H9 (cell line): ENCODE results near the gene BACH2. TPM values are rescaled to one million over a fixed set of nuclear protein-coding genes. Genes with fewer than 3 reads are reported as not detected.

Experiments used
- DNase-seq: peaks from one replicate; pipeline ENCODE4 v3.0.0-alpha.2; 2017
- H2AFZ ChIP-seq: one replicate; pipeline ENCODE4 v1.6.1; 2013; ENCODE audit warnings: mild to moderate bottlenecking, low read length, control low read depth, moderate library complexity
- H2AK5ac ChIP-seq: 2 replicates; pipeline ENCODE4 v1.6.1; 2013; ENCODE audit warnings: low read length, control low read depth, mixed read lengths; ENCODE audit not compliant: insufficient read length
- H2BK120ac ChIP-seq: one replicate; pipeline ENCODE4 v1.6.1; 2013; ENCODE audit warnings: low read depth, mild to moderate bottlenecking, low read length, control low read depth, inconsistent platforms; ENCODE audit not compliant: poor library complexity, severe bottlenecking
- H2BK12ac ChIP-seq: 2 replicates; pipeline ENCODE4 v1.6.1; 2013; ENCODE audit warnings: low read length, control low read depth, mixed read lengths, low read depth; ENCODE audit not compliant: insufficient read length
- H2BK15ac ChIP-seq: 2 replicates; pipeline ENCODE4 v1.6.1; 2013; ENCODE audit warnings: low read depth, low read length, control low read depth
- H2BK20ac ChIP-seq: one replicate; pipeline ENCODE4 v1.6.1; 2013; ENCODE audit warnings: low read depth, mild to moderate bottlenecking, low read length, control low read depth, inconsistent platforms; ENCODE audit not compliant: poor library complexity, severe bottlenecking
- H2BK5ac ChIP-seq: 2 replicates; pipeline ENCODE4 v1.6.1; 2013; ENCODE audit warnings: low read length, control low read depth, mixed read lengths; ENCODE audit not compliant: insufficient read length
- H3K14ac ChIP-seq: 2 replicates; pipeline ENCODE4 v1.6.1; 2013; ENCODE audit warnings: low read length, control low read depth; ENCODE audit not compliant: insufficient read depth
- H3K18ac ChIP-seq: 2 replicates; pipeline ENCODE4 v1.6.1; 2013; ENCODE audit warnings: low read depth, mild to moderate bottlenecking, mixed read lengths, low read length, control low read depth; ENCODE audit not compliant: insufficient read length
- H3K23ac ChIP-seq: 2 replicates; pipeline ENCODE4 v1.6.1; 2013; ENCODE audit warnings: low read length, control low read depth, mixed read lengths, low read depth; ENCODE audit not compliant: insufficient read length
- H3K23me2 ChIP-seq: 2 replicates; pipeline ENCODE4 v1.6.1; 2013; ENCODE audit warnings: low read depth, mild to moderate bottlenecking, mixed read lengths, low read length, control low read depth; ENCODE audit not compliant: insufficient read length, poor library complexity, severe bottlenecking
- H3K27ac ChIP-seq: 2 replicates; pipeline ENCODE4 v1.5.1; 2013; ENCODE audit warnings: low read length, control low read depth, mixed read lengths, low read depth; ENCODE audit not compliant: insufficient read length
- H3K27me3 ChIP-seq: 2 replicates; pipeline ENCODE4 v1.6.1; 2013; ENCODE audit warnings: low read length, control low read depth, inconsistent platforms; ENCODE audit not compliant: insufficient read depth
- H3K4ac ChIP-seq: 2 replicates; pipeline ENCODE4 v1.6.1; 2013; ENCODE audit warnings: low read depth, mild to moderate bottlenecking, control low read depth, inconsistent platforms, low read length, moderate library complexity
- H3K4me1 ChIP-seq: 2 replicates; pipeline ENCODE4 v1.6.1; 2013; ENCODE audit warnings: low read length, control low read depth, inconsistent platforms; ENCODE audit not compliant: insufficient read depth
- H3K4me2 ChIP-seq: 2 replicates; pipeline ENCODE4 v1.6.1; 2013; ENCODE audit warnings: low read length, control low read depth, mixed read lengths; ENCODE audit not compliant: insufficient read length, insufficient read depth
- H3K56ac ChIP-seq: 2 replicates; pipeline ENCODE4 v1.6.1; 2013; ENCODE audit warnings: low read depth, mild to moderate bottlenecking, mixed read lengths, low read length, control low read depth; ENCODE audit not compliant: insufficient read length
- H3K79me1 ChIP-seq: 2 replicates; pipeline ENCODE4 v1.6.1; 2013; ENCODE audit warnings: low read depth, mild to moderate bottlenecking, moderate library complexity, low read length, control low read depth, inconsistent platforms; ENCODE audit not compliant: insufficient read depth, poor library complexity, severe bottlenecking
- H3K79me2 ChIP-seq: 2 replicates; pipeline ENCODE4 v1.6.1; 2013; ENCODE audit warnings: low read length, control low read depth, inconsistent platforms; ENCODE audit not compliant: insufficient read depth
- H3K9ac ChIP-seq: 2 replicates; pipeline ENCODE4 v1.6.1; 2013; ENCODE audit warnings: low read length, control low read depth, mixed read lengths; ENCODE audit not compliant: insufficient read length; ENCODE audit errors: extremely low read depth
- H3K9me3 ChIP-seq: one replicate; pipeline ENCODE4 v1.6.1; 2013; ENCODE audit warnings: low read depth, low read length, inconsistent platforms; ENCODE audit not compliant: control insufficient read depth
- H3T11ph ChIP-seq: one replicate; pipeline ENCODE4 v1.6.1; 2013; ENCODE audit warnings: mild to moderate bottlenecking, low read length, control low read depth, inconsistent platforms
- H4K20me1 ChIP-seq: one replicate; pipeline ENCODE4 v1.6.1; 2013; ENCODE audit not compliant: control insufficient read depth, insufficient read length, insufficient read depth
- H4K5ac ChIP-seq: 2 replicates; pipeline ENCODE4 v1.6.1; 2013; ENCODE audit warnings: low read depth, mild to moderate bottlenecking, mixed read lengths, low read length, control low read depth; ENCODE audit not compliant: insufficient read length
- H4K8ac ChIP-seq: replicated peaks from 2 replicates; pipeline ENCODE4 v1.6.1; 2013; ENCODE audit warnings: low read length, control low read depth, mixed read lengths, low read depth; ENCODE audit not compliant: insufficient read length
- H4K91ac ChIP-seq: 2 replicates; pipeline ENCODE4 v1.6.1; 2013; ENCODE audit warnings: low read depth, mild to moderate bottlenecking, moderate library complexity, mixed read lengths, low read length, control low read depth; ENCODE audit not compliant: insufficient read length
- H3K27ac Mint-ChIP-seq, 3 experiments: 2 replicates in 2 of 3; 3 replicates in 1 of 3; pipeline ENCODE4 v1.8.0; 2020 to 2021; ENCODE audit warnings: mixed read lengths in 3 of 3, mild to moderate bottlenecking in 1 of 3, moderate library complexity in 1 of 3
- H3K27me3 Mint-ChIP-seq: 2 replicates; pipeline ENCODE4 v1.8.0; 2021; ENCODE audit warnings: low read depth, mild to moderate bottlenecking, moderate library complexity, mixed read lengths
- H3K36me3 Mint-ChIP-seq, 3 experiments: 2 replicates in 2 of 3; 3 replicates in 1 of 3; pipeline ENCODE4 v1.8.0; 2020 to 2021; ENCODE audit warnings: low read depth in 3 of 3, mixed read lengths in 3 of 3; ENCODE audit not compliant: insufficient read depth in 1 of 3
- H3K4me1 Mint-ChIP-seq, 2 experiments: 2 replicates each; pipeline ENCODE4 v1.8.0; 2020; ENCODE audit warnings: mixed read lengths in 2 of 2
- H3K4me3 Mint-ChIP-seq, 2 experiments: 2 replicates in 1 of 2; 3 replicates in 1 of 2; pipeline ENCODE4 v1.8.0; 2020 to 2021; ENCODE audit warnings: mild to moderate bottlenecking in 2 of 2, mixed read lengths in 2 of 2, moderate library complexity in 1 of 2
- H3K9me3 Mint-ChIP-seq, 2 experiments: 2 replicates in 1 of 2; 3 replicates in 1 of 2; pipeline ENCODE4 v1.8.0; 2020; ENCODE audit warnings: mild to moderate bottlenecking in 2 of 2, mixed read lengths in 2 of 2, moderate library complexity in 1 of 2
- WGBS: extraction: QIAGEN DNeasy Blood & Tissue Kit; methylation state at CpG from one replicate; pipeline ENCODE4 v1.1.7; 2013; ENCODE audit warnings: missing lambda C conversion rate, low lambda C conversion rate, mixed read lengths; ENCODE audit not compliant: insufficient read length; ENCODE audit errors: extremely low coverage; 5-methylcytosine and 5-hydroxymethylcytosine counted together
- total RNA-seq: library from RNA; stranded (reverse); gene quantifications from 2 replicates; pipeline ENCODE4 v1.2.1, GENCODE V29; 2021
- TF ChIP-seq, protein P1 (sequence below): fragments of 200-600 bp; sonication (generic); conservative IDR thresholded peaks from 3 replicates; pipeline ENCODE4 v1.8.0; 2021; ENCODE audit warnings: antibody characterized with exemption, mild to moderate bottlenecking

The BACH2 gene
- total RNA-seq, 1 experiment from 2014 or later, result 2.0 TPM

DNA sequence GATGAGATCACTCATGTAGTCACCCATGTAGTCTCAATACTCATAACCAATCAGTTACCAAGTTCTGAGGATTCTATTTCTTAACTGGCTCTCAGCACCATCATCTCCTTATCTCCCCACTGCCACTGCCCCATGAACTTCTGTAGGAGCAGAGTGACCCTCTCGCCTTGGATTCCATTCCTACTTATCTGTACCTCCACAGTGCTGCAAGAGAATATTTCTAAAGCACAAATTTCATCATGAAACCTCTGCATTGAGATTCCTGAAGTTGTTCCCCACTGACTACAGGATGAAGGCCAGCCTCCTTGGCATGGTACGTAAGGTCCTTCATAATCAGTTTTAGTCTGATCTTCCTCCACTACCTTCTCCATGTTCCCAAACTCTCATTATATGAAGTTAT is 34.8 kb downstream of the BACH2 start:
- Histone ChIP-seq H2BK120ac (no peak overlapping the region), H4K91ac (no peak overlapping the region), H3K4me1 (no peaks in the 10 kb centered on the region), H3K56ac (no peak overlapping the region), H2AFZ (no peak overlapping the region), H3K27me3 (no peaks in the 10 kb centered on the region), H3K4me2 (no peak overlapping the region), H2BK5ac (no peak overlapping the region), H3K18ac (no peak overlapping the region), H3T11ph (no peak overlapping the region), H3K14ac (no peak overlapping the region), H2BK12ac (no peak overlapping the region), H3K79me1 (no peaks in the 10 kb centered on the region), H2BK20ac (no peak overlapping the region), H2BK15ac (no peak overlapping the region), H3K23me2 (no peaks in the 10 kb centered on the region), H3K4ac (no peak overlapping the region), H3K27ac (no peak overlapping the region), H3K79me2 (no peaks in the 10 kb centered on the region), H2AK5ac (no peak overlapping the region), H3K9me3 (no peaks in the 10 kb centered on the region), H4K8ac (no peak overlapping the region), H4K20me1 (no peaks in the 10 kb centered on the region), H3K9ac (no peak overlapping the region), H4K5ac (no peak overlapping the region), H3K23ac (no peak overlapping the region)
- H3K4me1 Mint-ChIP-seq, result no peaks in the 10 kb centered on the region
- H3K27me3 Mint-ChIP-seq, result 0 out of 2 replicates have a peak, but pooled peaks cover 2% of the 10 kb centered on the region
- no peak overlapping the region for H3K4me3 Mint-ChIP-seq
- no CpG with 5 or more reads among the region's 2 CpGs for WGBS
- H3K36me3 Mint-ChIP-seq, result no peaks in the 10 kb centered on the region
- DNase-seq, result no peak
- H3K9me3 Mint-ChIP-seq, result peaks cover 0 to 2% of the 10 kb centered on the region in 2 experiments; a peak in 3 of 5 replicates
- TF ChIP-seq, protein P1, sequence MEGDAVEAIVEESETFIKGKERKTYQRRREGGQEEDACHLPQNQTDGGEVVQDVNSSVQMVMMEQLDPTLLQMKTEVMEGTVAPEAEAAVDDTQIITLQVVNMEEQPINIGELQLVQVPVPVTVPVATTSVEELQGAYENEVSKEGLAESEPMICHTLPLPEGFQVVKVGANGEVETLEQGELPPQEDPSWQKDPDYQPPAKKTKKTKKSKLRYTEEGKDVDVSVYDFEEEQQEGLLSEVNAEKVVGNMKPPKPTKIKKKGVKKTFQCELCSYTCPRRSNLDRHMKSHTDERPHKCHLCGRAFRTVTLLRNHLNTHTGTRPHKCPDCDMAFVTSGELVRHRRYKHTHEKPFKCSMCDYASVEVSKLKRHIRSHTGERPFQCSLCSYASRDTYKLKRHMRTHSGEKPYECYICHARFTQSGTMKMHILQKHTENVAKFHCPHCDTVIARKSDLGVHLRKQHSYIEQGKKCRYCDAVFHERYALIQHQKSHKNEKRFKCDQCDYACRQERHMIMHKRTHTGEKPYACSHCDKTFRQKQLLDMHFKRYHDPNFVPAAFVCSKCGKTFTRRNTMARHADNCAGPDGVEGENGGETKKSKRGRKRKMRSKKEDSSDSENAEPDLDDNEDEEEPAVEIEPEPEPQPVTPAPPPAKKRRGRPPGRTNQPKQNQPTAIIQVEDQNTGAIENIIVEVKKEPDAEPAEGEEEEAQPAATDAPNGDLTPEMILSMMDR, result no peak
- no peak overlapping the region for H3K27ac Mint-ChIP-seq
